Keratinocyte (primary cell): Measurements from ENCODE around the gene IL1RAP. TPM values are rescaled to one million over a fixed set of nuclear protein-coding genes. Genes with fewer than 3 reads are reported as not detected.

Experiments used
- DNase-seq: peaks from one replicate; pipeline ENCODE4 v3.0.0-alpha.2; 2011; ENCODE audit warnings: low read depth, missing footprints, low spot score
- FAIRE-seq: peaks from 2 replicates; lab custom pipeline; 2011; peaks lifted over from hg19 to GRCh38; lab: Jason Lieb, UNC
- H2AFZ ChIP-seq: 2 replicates; pipeline ENCODE4 v1.6.0; 2012; ENCODE audit warnings: low read length, control low read depth, inconsistent platforms; ENCODE audit not compliant: control insufficient read depth
- H3K27ac ChIP-seq: 2 replicates; pipeline ENCODE4 v1.5.1; 2011; ENCODE audit warnings: low read length; ENCODE audit not compliant: control insufficient read depth, insufficient read depth
- H3K27me3 ChIP-seq: 3 replicates; pipeline ENCODE4 v1.6.0; 2011; ENCODE audit warnings: low read length; ENCODE audit not compliant: control insufficient read depth, insufficient read depth; ENCODE audit errors: extremely low read depth
- H3K36me3 ChIP-seq, 2 experiments: 2 replicates in 1 of 2; 3 replicates in 1 of 2; pipeline ENCODE4 v1.5.1; 2011; ENCODE audit warnings: low read length in 2 of 2, mild to moderate bottlenecking in 1 of 2; ENCODE audit not compliant: control insufficient read depth in 2 of 2, insufficient read depth in 2 of 2; ENCODE audit errors: extremely low read depth in 1 of 2
- H3K4me1 ChIP-seq: 3 replicates; pipeline ENCODE4 v1.5.1; 2011; ENCODE audit warnings: low read length; ENCODE audit not compliant: control insufficient read depth, insufficient read depth; ENCODE audit errors: extremely low read depth
- H3K4me2 ChIP-seq: 3 replicates; pipeline ENCODE4 v1.6.0; 2011; ENCODE audit warnings: low read depth, low read length; ENCODE audit not compliant: control insufficient read depth, insufficient read depth; ENCODE audit errors: extremely low read depth
- H3K4me3 ChIP-seq, 3 experiments: fragments of 200-600 bp in 1 of 3; sonication (generic) in 1 of 3; 2 replicates in 2 of 3; 3 replicates in 1 of 3; pipeline ENCODE4 v1.5.1; 2011 to 2016; ENCODE audit warnings: low read length in 3 of 3, mild to moderate bottlenecking in 3 of 3, control low read depth in 2 of 3, inconsistent platforms in 1 of 3, low read depth in 1 of 3, mixed read lengths in 1 of 3, mixed run types in 1 of 3, moderate library complexity in 1 of 3; ENCODE audit not compliant: control insufficient read depth in 2 of 3, insufficient read depth in 2 of 3; ENCODE audit errors: extremely low read depth in 1 of 3
- H3K79me2 ChIP-seq: 2 replicates; pipeline ENCODE4 v1.6.0; 2012; ENCODE audit warnings: low read length; ENCODE audit not compliant: control insufficient read depth, insufficient read depth
- H3K9ac ChIP-seq: 3 replicates; pipeline ENCODE4 v1.6.0; 2011; ENCODE audit warnings: low read length; ENCODE audit not compliant: control insufficient read depth, insufficient read depth; ENCODE audit errors: extremely low read depth
- H3K9me1 ChIP-seq: 3 replicates; pipeline ENCODE4 v1.6.0; 2011; ENCODE audit warnings: low read length; ENCODE audit not compliant: control insufficient read depth, insufficient read depth; ENCODE audit errors: extremely low read depth
- H3K9me3 ChIP-seq: 2 replicates; pipeline ENCODE4 v1.5.1; 2012; ENCODE audit warnings: low read depth, low read length; ENCODE audit not compliant: control insufficient read depth
- H4K20me1 ChIP-seq: 3 replicates; pipeline ENCODE4 v1.6.0; 2011; ENCODE audit warnings: low read length; ENCODE audit not compliant: control insufficient read depth, insufficient read depth; ENCODE audit errors: extremely low read depth
- CTCF ChIP-seq, 3 experiments: IDR thresholded peaks in 1 of 3; conservative IDR thresholded peaks in 1 of 3; optimal IDR thresholded peaks in 1 of 3; 2 replicates in 2 of 3; 3 replicates in 1 of 3; pipeline versions ENCODE3 to v1.5.1; 2011; ENCODE audit warnings: low read length in 3 of 3, mild to moderate bottlenecking in 3 of 3, moderate library complexity in 2 of 3, control low read depth in 1 of 3, inconsistent platforms in 1 of 3; ENCODE audit not compliant: insufficient read depth in 2 of 3; ENCODE audit errors: extremely low read depth in 1 of 3
- EZH2 ChIP-seq: IDR thresholded peaks from one replicate; pipeline ENCODE4 v1.6.1; 2012; ENCODE audit warnings: inconsistent platforms, mild to moderate bottlenecking, low read length, moderate library complexity
- dilution Hi-C: fragments of 300-500 bp; cut with MboI; formaldehyde crosslinking; loops from one replicate; pipeline ENCODE4 v1.7.0; 2020; ENCODE audit warnings: low sequenced_read_pairs; ENCODE audit not compliant: extremely low pct_ligation_motif_present
- polyA plus RNA-seq, 5 experiments: library from polyadenylated mRNA; depleted of rRNA in 3 of 5; stranded (reverse) in 3 of 5; stranded (forward) in 1 of 5; unstranded in 1 of 5; fragments of >200 nt; gene quantifications; 1 replicate in 1 of 5; 2 replicates in 3 of 5; 3 replicates in 1 of 5; pipeline versions ENCODE4 v1.2.1 to v1.2.3, GENCODE V29; 2011 to 2012; ENCODE audit warnings: missing spikeins in 2 of 5, low read depth in 1 of 5, low replicate concordance in 1 of 5

Gene IL1RAP
- polyA plus RNA-seq, 1 donor (not counting 4 experiments of a cell fraction or from before 2014, with no cell fraction given), result 69.7 TPM

- Histone ChIP-seq H3K9me1 (no peaks in the 10 kb centered on the region), H3K4me1 (peaks cover 36% of the 10 kb centered on the region), H3K36me3 (peaks cover 1 to 9% of the 10 kb centered on the region in 2 experiments), H3K4me3 (peak overlapping the region in 1 of 3 experiments; percentile 24), H3K9me3 (no peaks in the 10 kb centered on the region), H3K27ac (peak overlapping the region; percentile 63), H3K27me3 (no peaks in the 10 kb centered on the region), H3K9ac (peak overlapping the region; percentile 52), H4K20me1 (no peaks in the 10 kb centered on the region), H2AFZ (no peak overlapping the region), H3K79me2 (peaks cover 61% of the 10 kb centered on the region), H3K4me2 (peak overlapping the region; percentile 53)
- no peak for TF ChIP-seq CTCF (optimal IDR thresholded peaks at IDR 0.05 in 1 of 3, IDR thresholded peaks at IDR 0.05 in 1 of 3, conservative IDR thresholded peaks at IDR 0.05 in 1 of 3; ENCODE audit: extremely low read depth in 1 of 3, insufficient read depth in 2 of 3, low read length in 3 of 3)
- TF ChIP-seq EZH2, result no peak
- DNase-seq (no peak), FAIRE-seq (no peak)
- dilution Hi-C loops, result no loop called here
Measured at GRCh38 chr3:190596349-190597285, 82.7 kb downstream of the IL1RAP start.

- H3K9me1 ChIP-seq, result no peaks in the 10 kb centered on the region
- H3K4me3 ChIP-seq, result no peak overlapping the region
- H3K4me1 ChIP-seq, result peaks cover 36% of the 10 kb centered on the region
- H3K27ac ChIP-seq, result peak overlapping the region; percentile 63
- peaks cover 1 to 9% of the 10 kb centered on the region in 2 experiments for H3K36me3 ChIP-seq
- no peaks in the 10 kb centered on the region for H4K20me1 ChIP-seq
- TF ChIP-seq CTCF (optimal IDR thresholded peaks at IDR 0.05 in 1 of 3, IDR thresholded peaks at IDR 0.05 in 1 of 3, conservative IDR thresholded peaks at IDR 0.05 in 1 of 3; ENCODE audit: extremely low read depth in 1 of 3, insufficient read depth in 2 of 3, low read length in 3 of 3), result no peak
- TF ChIP-seq EZH2, result no peak
- no peak overlapping the region for H2AFZ ChIP-seq
- H3K79me2 ChIP-seq, result peaks cover 58% of the 10 kb centered on the region
- H3K27me3 ChIP-seq, result no peaks in the 10 kb centered on the region
- FAIRE-seq, result peak; percentile 57
- H3K9ac ChIP-seq, result no peak overlapping the region
- dilution Hi-C loops, result no loop called here
- no peaks in the 10 kb centered on the region for H3K9me3 ChIP-seq
- no peak for DNase-seq
- H3K4me2 ChIP-seq, result peak overlapping the region; percentile 53
Measured at GRCh38 chr3:190597291-190597690, 83.4 kb downstream of the IL1RAP start.
